HG03280 (cell line): ENCODE measurements around the gene ULK3.

ENCODE experiments used
- ATAC-seq: cut with Tn5 transposase; IDR thresholded peaks from one replicate; pipeline ENCODE4 v1.9.1; 2021; ENCODE audit warnings: mild to moderate bottlenecking, moderate library complexity; ENCODE audit not compliant: unreplicated experiment

ULK3 gene

GRCh38 chr15:74824976-74825375 lies 18.0 kb downstream of the ULK3 start:
- no peak for ATAC-seq

GRCh38 chr15:74823324-74823723 lies 19.6 kb downstream of the ULK3 start:
- ATAC-seq, result no peak

- no peak for ATAC-seq
These were observed 20.7 kb downstream of the ULK3 start for GRCh38 chr15:74822233-74822632.

GRCh38 chr15:74821790-74822158 lies 21.2 kb downstream of the ULK3 start:
- ATAC-seq, result no peak

- ATAC-seq, result no peak
These were observed 21.7 kb downstream of the ULK3 start for GRCh38 chr15:74821091-74821789.

GRCh38 chr15:74820056-74820455 lies 22.9 kb downstream of the ULK3 start:
- no peak for ATAC-seq

- ATAC-seq, result no peak
These were observed 25.6 kb downstream of the ULK3 start for GRCh38 chr15:74817370-74817737.

GRCh38 chr15:74816624-74817369 lies 26.2 kb downstream of the ULK3 start:
- ATAC-seq, result no peak

- no peak for ATAC-seq
These were observed 27.0 kb downstream of the ULK3 start for GRCh38 chr15:74815961-74816360.

GRCh38 chr15:74815121-74815934 lies 27.6 kb downstream of the ULK3 start:
- no peak for ATAC-seq

GRCh38 chr15:74812533-74812932 lies 30.4 kb downstream of the ULK3 start, which contains the start of gene LMAN1L:
LMAN1L (plus strand) TSS chr15:74812835; CDS start chr15:74812855, 20 bp downstream.
- ATAC-seq, result no peak

- ATAC-seq, result no peak
These were observed 33.0 kb downstream of the ULK3 start for GRCh38 chr15:74809956-74810355.

- no peak for ATAC-seq
These were observed 33.7 kb downstream of the ULK3 start for GRCh38 chr15:74809242-74809641.

GRCh38 chr15:74808840-74809229 lies 34.1 kb downstream of the ULK3 start:
- ATAC-seq, result no peak

GRCh38 chr15:74808078-74808839 lies 34.7 kb downstream of the ULK3 start:
- ATAC-seq, result no peak

GRCh38 chr15:74807282-74807681 lies 35.7 kb downstream of the ULK3 start:
- no peak for ATAC-seq

- no peak for ATAC-seq
These were observed 38.0 kb downstream of the ULK3 start for GRCh38 chr15:74804935-74805334.

GRCh38 chr15:74802862-74803447 lies 40.0 kb downstream of the ULK3 start:
- ATAC-seq, result no peak

GRCh38 chr15:74802290-74802689 lies 40.7 kb downstream of the ULK3 start:
- ATAC-seq, result no peak

GRCh38 chr15:74801311-74801997 lies 41.5 kb downstream of the ULK3 start:
- ATAC-seq, result no peak
